CD4-positive, alpha-beta T cell treated with Interleukin-4 for 1 hour (primary cell): ENCODE data around the gene COPB1.
"Not testable (repeated sequence)": the region's sequence is repeated elsewhere in the genome, so short reads cannot be mapped to it uniquely, and the experiment has no call there.

Experiments
- DNase-seq, 2 donors: peaks; one replicate each; pipeline ENCODE4 v3.0.0-alpha.2; 2020 to 2022

The COPB1 gene

GRCh38 chr11:14499560-14500180 is at the start of gene COPB1:
Gene COPB1, minus strand, starts transcription at chr11:14499811. Its CDS starts 883 bp downstream, at chr11:14498928.
- DNase-seq, result peak; percentile 92 to 93

- DNase-seq, result no peak
Measured at GRCh38 chr11:14547440-14547839, 47.8 kb upstream of the COPB1 start.

- DNase-seq, result no peak
Measured at GRCh38 chr11:14546672-14547071, 47.1 kb upstream of the COPB1 start.

- peak in 1 of 2 donors; percentile 24 for DNase-seq
Measured at GRCh38 chr11:14544611-14545010, 45.0 kb upstream of the COPB1 start.

- DNase-seq, result no peak
Measured at GRCh38 chr11:14543260-14543659, 43.6 kb upstream of the COPB1 start.

- no peak for DNase-seq
Measured at GRCh38 chr11:14542324-14542723, 42.7 kb upstream of the COPB1 start.

- DNase-seq, result no peak
Measured at GRCh38 chr11:14541192-14541947, 41.8 kb upstream of the COPB1 start.

GRCh38 chr11:14539982-14540421 is 40.4 kb upstream of the COPB1 start:
- no peak for DNase-seq

- no peak for DNase-seq
Measured at GRCh38 chr11:14538926-14539554, 39.4 kb upstream of the COPB1 start.

GRCh38 chr11:14538271-14538925 is 38.8 kb upstream of the COPB1 start:
- DNase-seq, result no peak

- DNase-seq, result peak; percentile 41 to 65
Measured at GRCh38 chr11:14537134-14537599, 37.6 kb upstream of the COPB1 start.

- not testable (repeated sequence) for DNase-seq
Measured at GRCh38 chr11:14535166-14535565, 35.6 kb upstream of the COPB1 start.

- DNase-seq, result no peak
Measured at GRCh38 chr11:14529951-14530350, 30.3 kb upstream of the COPB1 start.

- no peak for DNase-seq
Measured at GRCh38 chr11:14529321-14529720, 29.7 kb upstream of the COPB1 start.

- no peak for DNase-seq
Measured at GRCh38 chr11:14522801-14523200, 23.2 kb upstream of the COPB1 start.

GRCh38 chr11:14522245-14522644 is 22.6 kb upstream of the COPB1 start:
- DNase-seq, result no peak

- no peak for DNase-seq
Measured at GRCh38 chr11:14520747-14521151, 21.1 kb upstream of the COPB1 start.

GRCh38 chr11:14519917-14520746 is 20.5 kb upstream of the COPB1 start, which contains the start of gene PSMA1:
Gene PSMA1, minus strand, starts transcription at chr11:14520386. Its CDS starts 87 bp downstream, at chr11:14520299.
- peak; percentile 90 to 92 for DNase-seq

GRCh38 chr11:14519597-14519916 is 19.9 kb upstream of the COPB1 start:
- DNase-seq, result no peak

GRCh38 chr11:14518820-14519219 is 19.2 kb upstream of the COPB1 start:
- peak in 1 of 2 donors; percentile 48 for DNase-seq

GRCh38 chr11:14513800-14514199 is 14.2 kb upstream of the COPB1 start:
- DNase-seq, result no peak

- DNase-seq, result no peak
Measured at GRCh38 chr11:14506532-14506931, 6.9 kb upstream of the COPB1 start.
